Testis (tissue), 2 donors: Measurements from ENCODE around the gene SPACA9.

Experiments
- POLR2A ChIP-seq: fragments of 450-650 bp; IDR thresholded peaks from one replicate; pipeline ENCODE4 v1.6.1; 2017; ENCODE audit warnings: antibody characterized with exemption, mild to moderate bottlenecking, moderate library complexity
- TF ChIP-seq, protein P1 (sequence below), 3 experiments: fragments of 450-650 bp in 2 of 3; fragments of 200-600 bp in 1 of 3; sonication (generic) in 1 of 3; IDR thresholded peaks; one replicate each; pipeline ENCODE4 v1.5.1; 2016 to 2019; ENCODE audit warnings: antibody characterized with exemption in 3 of 3, mild to moderate bottlenecking in 2 of 3, moderate library complexity in 1 of 3

DNA sequence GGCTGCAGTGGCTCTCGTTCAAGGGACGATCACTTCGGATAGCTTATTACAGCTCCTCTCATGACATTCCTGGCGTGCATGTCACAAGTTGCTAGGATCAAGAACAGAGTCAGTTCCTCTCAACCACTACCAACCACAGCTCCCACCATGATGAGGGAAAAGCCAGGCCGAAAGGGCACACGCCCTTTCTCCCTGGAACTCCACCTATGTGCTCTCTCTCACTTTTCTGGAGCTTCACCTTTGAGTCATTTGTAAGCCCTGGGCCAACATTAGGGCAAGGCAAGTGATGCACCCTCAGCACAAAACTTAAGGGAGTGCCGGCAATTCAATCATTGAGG lies 1.6 kb downstream of the SPACA9 start:
- TF ChIP-seq, protein P1, sequence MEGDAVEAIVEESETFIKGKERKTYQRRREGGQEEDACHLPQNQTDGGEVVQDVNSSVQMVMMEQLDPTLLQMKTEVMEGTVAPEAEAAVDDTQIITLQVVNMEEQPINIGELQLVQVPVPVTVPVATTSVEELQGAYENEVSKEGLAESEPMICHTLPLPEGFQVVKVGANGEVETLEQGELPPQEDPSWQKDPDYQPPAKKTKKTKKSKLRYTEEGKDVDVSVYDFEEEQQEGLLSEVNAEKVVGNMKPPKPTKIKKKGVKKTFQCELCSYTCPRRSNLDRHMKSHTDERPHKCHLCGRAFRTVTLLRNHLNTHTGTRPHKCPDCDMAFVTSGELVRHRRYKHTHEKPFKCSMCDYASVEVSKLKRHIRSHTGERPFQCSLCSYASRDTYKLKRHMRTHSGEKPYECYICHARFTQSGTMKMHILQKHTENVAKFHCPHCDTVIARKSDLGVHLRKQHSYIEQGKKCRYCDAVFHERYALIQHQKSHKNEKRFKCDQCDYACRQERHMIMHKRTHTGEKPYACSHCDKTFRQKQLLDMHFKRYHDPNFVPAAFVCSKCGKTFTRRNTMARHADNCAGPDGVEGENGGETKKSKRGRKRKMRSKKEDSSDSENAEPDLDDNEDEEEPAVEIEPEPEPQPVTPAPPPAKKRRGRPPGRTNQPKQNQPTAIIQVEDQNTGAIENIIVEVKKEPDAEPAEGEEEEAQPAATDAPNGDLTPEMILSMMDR (IDR thresholded peaks at IDR 0.05), result no peak
- TF ChIP-seq POLR2A, result no peak
